HG02970 (cell line): ENCODE results near the gene TTI1.
"Not testable (repeated sequence)": the region's sequence is repeated elsewhere in the genome, so short reads cannot be mapped to it uniquely, and the experiment has no call there.

Source experiments
- ATAC-seq: cut with Tn5 transposase; IDR thresholded peaks from one replicate; pipeline ENCODE4 v1.9.1; 2021; ENCODE audit warnings: mild to moderate bottlenecking, moderate library complexity, moderate number of reproducible peaks; ENCODE audit not compliant: unreplicated experiment, low FRiP score

TTI1 gene

DNA sequence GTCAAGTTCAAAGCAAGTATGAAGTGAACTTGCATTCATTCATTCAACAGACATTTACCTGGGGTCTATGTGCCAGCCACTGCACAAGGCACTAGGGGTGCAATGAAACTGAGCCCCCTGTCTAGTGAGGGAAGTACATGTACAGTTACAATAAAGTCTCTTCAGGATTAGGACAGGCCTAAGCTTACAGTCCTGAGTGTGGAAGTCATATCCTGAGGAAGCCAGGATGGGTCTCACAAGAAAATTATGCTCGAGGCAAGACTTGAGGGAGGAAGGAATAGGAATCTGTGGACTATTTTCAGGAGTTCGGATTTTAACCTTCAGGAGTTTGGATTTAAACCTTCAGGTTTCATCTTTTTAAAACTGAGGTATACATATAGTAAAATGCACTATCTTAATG lies 19.4 kb downstream of the TTI1 start:
- no peak for ATAC-seq

DNA sequence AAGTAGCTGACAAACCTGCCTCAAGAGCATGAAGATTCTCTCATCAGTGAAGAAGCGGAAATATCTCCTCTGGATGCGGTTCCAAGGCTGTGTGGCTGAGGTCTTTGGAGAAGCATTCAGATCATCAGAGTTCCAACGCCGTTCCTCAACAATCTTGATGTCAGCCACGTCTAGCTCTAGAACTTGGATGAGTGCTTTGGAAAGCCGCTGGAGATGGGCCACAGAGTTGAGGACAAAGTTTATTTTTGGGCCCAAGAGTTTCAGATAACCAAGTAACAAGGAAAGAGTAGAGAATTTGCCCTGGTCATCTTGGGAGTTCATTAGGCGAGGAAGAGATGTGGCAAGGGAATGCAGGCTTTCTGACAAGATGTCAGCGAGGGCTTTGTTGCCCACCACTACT lies 20.9 kb downstream of the TTI1 start:
- no peak for ATAC-seq

DNA sequence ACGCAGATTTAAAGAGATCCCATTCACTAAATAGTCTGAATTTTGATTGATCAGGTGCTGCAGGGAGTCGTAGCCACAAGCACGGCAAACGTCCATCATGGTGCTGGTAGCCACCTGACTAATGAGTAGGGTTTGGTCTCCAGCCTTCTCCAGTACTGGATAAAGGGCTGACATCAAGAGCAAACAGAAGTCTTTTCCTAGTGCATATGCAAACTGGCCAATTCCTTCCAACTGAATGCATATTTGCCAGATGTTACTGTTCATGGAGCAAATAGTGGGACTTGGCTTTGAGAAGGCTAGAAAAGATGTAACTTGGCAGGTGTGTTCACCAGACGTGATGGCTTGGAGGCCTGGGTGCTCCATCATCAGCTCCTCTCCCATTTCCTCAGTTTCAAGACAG lies 21.6 kb downstream of the TTI1 start:
- ATAC-seq: no peak

DNA sequence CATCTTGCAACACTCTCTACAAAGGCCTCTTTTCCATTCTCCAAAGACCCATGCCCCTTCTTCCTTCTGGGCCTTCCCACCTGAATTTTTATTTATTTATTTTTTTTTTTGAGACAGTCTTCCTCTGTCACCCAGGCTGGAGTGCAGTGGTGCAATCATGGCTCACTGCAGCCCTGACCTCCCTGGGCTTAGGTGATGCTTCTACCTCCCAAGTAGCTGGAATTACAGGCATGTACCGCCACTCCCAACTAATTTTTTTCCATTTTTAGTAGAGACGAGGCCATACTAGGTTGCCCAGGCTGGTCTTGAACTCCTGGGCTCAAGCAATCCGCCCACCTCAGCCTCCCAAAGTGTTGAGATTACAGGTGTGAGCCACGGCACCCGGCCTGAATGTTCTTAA lies 23.8 kb downstream of the TTI1 start:
- not testable (repeated sequence) for ATAC-seq

DNA sequence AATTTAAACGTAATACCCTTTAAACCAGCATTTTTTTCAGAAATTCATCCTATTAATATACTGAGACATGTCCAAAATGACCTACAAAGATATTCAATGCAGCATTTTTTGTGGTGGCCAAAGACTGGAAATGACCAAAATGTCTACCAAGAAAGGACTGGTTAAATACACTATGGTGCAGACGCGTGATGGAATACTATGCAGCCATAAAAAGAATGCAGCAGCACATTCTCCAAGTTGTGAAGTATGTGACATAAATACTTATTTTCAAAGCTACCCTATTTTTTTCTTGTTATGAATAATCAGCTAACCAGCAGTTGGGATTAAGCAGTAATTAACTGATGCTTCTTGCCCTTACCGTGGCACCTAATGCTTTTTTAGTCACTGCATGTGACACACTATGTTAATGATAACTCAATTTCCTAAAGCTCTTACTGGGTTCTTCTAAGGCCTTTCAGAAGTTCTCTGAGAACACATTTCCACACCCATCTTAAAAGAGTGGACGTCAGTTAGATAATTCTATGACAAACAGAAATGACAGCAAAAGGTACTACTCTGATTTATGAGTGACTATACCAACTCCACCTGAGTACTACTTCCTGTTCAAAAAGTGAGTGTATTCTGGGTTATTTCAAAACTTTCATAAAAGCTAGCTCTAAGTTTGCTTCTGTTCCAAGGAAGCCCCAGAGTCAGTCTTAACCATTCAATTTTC lies 24.9 kb downstream of the TTI1 start:
- no peak for ATAC-seq

DNA sequence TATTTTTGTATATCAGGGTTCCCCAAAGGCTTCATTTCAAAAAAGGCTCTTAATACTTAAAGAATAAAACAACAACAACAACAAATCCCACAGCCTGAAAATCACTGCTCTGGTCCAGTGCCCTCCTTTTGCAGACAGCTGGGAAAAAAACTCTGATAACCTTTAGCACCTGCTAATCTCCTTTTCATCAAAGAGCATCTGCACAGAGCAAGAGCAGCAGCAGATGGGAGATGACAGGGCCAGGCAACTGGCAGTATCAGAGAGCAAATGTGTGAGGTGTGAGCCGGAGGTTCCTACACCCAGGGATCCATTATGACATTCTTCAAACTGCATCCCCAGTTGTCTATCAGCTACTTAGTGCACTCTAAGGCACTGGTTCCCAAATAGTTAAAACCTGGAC lies 25.7 kb downstream of the TTI1 start:
- ATAC-seq: no peak

DNA sequence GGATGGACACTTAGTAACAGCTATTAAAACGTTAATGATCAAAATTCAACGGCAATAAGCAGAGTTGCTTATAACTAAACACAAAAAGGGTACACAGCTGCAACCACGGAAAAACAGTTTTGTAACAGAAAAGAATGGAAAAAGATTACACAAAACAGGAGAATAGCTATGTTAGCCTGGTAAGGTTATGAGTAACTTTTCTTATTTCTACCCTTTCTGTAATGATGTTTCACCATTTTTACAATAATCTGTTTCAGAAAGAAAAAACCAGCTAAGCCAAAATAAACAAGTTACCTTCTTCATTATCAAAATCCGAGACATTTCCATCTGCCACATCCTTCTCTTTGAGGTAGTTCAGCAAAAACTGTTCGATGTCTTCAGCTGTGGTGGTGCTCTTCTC lies 27.4 kb downstream of the TTI1 start:
- no peak for ATAC-seq

DNA sequence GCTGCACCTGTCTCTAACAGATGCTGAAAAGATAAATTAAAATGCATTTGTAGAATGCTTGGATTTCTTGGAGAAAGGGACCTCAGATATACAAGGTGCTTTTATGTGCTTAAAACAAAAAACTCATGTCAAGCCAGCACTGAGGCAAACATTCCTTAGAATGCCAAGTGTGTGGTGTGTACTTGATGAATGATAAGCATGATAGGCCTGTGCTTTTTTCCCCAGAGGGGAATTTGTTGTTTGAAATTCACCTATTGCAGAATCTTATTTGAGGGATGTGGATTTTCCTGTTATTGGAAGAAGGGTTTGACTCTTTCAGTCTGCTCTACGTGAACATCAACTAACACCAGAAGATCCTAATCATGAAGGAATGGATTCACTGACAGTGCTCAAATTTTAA lies 28.8 kb downstream of the TTI1 start:
- ATAC-seq: no peak

DNA sequence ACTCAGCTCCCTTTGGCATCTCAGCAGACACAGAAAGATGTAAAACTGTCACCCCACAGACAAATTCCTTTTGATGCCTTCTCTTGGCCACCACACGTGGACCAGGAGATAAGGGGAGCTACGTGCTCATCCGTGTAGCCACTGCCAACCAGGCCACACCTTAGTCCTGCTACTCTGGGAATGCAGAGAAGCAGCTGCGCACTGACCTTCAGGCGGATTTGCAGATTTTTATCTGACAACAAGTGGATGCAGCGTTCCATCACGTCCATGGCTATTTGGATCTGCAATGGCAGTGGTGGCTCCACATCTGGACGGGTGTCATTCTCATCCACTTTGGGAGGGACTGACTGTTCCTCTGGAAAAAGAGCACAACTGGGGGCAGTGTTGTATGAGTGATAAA lies 30.8 kb downstream of the TTI1 start:
- no peak for ATAC-seq

DNA sequence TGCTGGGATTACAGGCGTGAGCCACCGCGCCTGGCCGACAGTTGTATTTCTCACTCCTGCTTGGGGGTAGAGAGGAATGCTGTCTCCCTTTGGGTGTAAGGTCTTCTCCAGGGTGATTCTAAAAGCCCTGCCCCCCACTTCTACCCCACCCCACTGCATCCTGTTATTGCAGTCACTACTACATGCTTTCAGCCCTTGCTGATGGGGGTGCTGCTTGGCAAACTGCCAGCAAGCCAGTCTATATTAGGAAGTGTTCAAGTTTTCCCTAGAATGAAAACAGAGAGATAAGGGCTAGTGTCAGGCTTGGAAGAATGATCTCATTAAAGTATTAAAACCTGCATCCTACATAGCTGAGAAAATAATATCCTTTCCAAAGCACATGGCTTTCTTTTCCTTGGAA lies 31.3 kb downstream of the TTI1 start:
- no peak for ATAC-seq

DNA sequence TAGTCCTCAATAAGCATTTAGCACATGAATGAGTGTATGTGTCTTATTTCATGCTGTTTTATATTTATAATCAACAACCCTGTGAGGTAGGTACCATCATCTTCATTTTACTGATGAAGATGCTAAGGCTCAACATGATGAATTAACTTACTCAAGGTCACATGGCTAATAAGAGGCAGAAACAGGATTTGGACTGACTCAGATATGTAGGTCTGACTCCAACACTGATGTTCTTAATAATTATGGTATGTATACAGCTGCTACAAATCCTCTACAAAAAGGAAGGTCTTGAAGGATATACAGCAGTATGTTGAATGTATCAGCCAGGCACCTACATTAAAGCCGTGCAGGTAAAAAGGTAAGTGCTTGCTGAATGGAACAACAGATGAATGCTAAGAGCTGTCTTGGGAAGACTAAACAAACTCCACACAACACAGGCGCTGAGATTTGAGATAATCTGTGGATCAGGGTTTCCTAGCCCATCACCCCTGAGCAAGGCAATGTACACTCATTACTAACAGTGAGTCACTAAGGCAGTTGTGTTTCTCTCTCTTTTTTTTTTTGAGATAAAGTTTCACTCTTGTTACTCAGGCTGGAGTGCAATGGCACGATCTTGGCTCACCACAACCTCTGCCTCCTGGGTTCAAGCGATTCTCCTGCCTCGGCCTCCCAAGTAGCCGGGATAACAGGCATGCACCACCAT lies 31.9 kb downstream of the TTI1 start:
- no peak for ATAC-seq

DNA sequence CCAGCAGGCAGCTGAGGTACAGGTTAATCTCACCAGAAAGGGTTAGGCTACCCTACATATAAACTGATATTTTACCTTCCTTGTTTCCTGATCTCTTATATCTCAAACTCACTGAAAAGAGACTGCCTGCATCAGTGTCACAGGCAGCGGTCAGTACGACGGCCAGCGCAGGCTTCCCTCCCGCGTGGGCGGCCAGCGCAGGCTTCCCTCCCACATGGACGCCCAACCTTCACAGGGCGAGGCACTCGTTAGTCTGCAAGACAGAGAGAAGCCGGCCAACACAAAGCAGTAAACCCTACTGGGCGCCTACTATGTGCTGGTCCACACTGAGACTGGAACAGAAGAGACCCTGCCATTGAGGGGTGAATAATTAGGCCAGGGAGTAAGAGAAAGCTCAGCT lies 33.0 kb downstream of the TTI1 start:
- no peak for ATAC-seq

DNA sequence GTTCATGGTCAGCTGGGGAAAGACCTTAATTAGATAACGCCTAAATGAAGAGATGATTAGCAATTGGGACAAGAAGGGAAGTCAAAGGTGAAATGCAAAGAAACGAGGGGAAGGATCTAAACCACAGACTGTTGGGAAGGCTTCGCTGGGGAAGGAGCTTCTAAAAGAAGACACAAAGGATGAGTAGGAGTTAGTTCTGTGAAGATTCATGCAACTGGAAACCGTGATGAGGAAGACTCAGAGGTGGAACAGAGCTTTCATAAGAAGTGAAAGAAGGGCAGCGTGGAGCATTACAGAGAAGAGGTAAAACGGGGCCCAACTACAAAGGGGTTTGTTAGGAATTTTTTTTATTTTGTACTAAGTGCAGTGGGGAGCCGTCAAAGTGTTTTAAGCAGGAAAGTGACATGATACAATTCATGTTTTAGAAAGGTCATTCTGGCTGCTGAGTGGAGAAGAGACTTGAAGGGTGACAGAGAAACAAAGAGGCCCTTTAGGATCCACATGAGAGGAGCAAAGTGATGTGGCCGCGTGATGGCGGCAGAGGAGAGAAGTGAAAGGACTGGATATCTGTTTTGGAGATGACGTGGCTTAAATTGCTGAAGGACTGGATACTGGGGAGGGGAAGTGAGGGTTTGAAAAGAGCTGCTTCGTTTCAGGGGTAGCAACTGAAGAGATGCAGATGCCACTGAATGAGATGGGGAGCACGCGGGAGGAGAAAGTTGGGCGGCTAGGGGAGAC lies 33.6 kb downstream of the TTI1 start:
- ATAC-seq: no peak

DNA sequence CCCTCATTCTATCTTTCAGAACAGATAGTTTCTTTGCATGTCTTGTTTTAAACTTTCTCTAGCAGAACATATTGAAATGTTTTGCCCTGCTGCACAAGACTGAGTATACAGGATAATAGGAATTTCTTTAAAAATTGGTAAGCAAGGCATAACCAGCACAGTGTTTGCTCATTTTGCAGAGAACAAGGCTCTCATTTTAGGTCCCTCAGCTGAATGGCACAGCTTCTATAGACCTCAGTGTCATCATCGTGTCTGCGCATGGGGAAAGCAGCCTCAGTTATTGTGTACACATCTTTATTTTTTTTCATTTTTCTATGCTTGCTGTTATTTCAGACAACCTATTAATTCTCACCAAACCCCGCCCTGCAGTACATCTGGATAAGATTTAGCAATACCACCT lies 35.7 kb downstream of the TTI1 start:
- ATAC-seq: no peak

DNA sequence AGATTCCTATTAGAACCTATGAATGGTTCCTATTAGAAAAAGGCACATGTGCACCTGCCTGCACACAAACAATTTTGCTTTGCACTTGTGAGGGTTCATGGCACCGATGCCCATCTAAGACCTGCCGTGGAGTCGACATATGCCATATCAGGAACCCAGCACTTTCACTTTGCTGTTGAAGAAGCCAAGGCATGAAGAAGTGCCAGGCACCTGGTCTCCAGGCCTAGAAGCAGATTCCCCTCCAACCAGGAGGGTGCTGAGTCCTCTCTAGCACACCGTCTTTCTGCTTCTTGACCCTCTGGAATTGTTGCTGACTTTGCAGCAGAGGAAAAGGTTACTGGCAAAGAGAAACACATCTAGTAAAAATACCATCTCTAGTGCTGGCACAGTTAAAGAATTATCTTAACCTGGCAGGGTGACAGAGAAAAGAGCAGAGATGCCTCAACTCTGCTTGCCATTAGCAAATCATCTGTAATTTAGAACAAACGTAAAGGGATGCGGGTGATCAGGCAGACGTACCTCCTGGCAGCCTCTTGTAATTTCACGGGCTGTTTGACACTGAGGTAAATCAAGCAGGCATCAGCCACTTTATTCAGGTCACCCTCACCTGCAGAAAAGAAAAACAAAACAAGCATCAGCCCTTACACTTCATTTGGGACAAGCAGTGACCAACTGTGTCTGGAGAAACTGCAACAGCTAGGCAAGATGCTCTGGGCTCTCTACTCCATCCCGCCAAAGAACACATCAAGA lies 37.2 kb downstream of the TTI1 start:
- no peak for ATAC-seq

DNA sequence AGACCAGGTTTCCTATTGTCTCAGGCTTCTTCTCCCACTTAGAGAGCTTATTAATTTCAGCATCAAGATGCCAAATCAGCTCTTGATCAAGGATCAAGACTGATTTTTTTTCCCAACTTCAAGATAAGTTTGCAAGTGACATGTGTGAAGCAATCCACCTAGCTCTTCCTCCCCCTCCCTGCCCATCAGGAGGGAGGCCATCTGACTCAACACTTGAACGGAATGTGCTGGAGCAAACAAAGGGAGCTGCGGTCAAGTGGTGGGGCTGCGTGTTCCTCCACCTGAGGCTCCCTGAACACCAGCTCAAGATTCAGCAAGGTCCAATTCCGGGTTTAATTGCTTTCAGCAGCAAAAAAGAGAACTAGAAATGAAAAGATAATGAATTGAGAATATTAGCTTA lies 38.7 kb downstream of the TTI1 start:
- no peak for ATAC-seq

DNA sequence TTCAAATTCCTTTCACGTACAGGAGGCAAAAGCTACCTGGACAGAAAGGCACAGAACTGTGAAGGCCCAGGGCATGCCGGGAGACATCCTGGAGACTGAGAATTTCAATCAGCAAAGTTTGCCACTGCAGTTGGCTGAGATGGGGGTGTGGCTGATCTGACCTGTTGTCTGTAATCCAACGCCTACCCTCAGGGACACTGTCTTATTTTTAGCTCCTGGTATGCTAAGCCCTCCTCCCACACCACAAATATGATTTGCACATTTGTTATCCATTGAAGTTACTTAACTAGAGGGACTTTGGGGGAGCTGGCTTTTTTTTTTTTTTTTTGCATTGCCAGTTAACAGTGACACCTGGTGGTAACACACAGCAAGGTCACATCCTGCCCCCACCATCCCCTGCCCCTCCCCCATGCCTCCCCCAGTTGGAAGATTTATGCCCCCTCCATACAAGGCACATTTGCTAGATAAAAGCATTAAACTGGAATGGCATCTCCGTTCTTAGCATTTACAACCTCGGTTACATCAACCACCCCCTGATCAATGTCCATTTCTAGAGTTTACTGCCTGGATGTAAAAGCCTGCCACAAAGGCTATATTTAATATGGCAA lies 40.4 kb downstream of the TTI1 start:
- no peak for ATAC-seq

DNA sequence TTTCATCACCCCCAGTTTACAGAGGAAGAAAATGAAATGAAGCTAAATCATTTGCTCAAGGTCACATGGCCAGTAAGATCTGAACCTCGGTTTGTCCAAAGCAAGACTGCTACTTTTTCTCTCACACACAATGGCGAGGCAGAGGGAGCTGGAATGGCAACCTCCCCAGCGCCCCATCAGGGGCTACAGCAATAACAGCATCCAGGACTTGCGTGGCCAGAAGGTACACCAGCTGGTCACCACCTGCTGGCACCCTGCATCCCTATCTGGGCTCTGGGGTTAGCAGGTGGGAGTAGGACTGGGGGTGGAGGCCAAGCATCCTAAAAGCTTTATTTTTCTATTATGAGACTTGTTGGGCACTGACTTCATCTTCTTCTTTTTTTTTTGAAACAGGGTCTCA lies 41.3 kb downstream of the TTI1 start:
- no peak for ATAC-seq

DNA sequence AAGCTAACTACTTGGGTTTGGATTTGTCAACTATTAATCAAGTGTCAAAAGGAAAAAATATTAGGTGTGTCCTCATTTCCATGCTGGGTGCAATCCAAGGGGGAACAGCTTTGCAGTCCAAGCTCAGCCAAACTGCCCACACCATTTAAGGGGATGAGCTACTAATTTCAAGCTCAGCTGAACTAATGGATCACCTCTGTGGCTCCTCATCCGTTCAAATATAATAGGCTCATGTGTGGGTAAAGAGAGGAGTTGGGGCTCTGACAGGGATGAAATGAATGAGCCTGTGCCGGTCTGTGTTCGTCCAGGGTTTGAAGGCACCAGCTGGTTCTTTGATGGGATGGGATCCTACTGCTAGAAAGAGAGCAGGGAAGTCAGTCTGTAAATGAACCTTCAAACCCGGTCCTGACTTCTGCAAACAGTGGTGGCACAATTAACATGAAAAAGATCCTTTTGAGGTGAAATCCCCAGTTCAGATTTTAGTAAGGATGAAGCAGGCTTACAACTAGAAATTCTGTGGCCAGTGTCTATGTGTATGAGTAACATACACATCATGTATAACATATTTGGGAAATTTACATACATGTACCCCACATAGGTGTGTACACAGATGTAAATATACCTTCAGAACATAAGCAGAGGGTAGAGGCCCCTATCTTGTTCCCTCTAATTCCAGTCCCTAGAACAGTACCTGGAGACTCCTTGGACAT lies 41.9 kb downstream of the TTI1 start:
- no peak for ATAC-seq

DNA sequence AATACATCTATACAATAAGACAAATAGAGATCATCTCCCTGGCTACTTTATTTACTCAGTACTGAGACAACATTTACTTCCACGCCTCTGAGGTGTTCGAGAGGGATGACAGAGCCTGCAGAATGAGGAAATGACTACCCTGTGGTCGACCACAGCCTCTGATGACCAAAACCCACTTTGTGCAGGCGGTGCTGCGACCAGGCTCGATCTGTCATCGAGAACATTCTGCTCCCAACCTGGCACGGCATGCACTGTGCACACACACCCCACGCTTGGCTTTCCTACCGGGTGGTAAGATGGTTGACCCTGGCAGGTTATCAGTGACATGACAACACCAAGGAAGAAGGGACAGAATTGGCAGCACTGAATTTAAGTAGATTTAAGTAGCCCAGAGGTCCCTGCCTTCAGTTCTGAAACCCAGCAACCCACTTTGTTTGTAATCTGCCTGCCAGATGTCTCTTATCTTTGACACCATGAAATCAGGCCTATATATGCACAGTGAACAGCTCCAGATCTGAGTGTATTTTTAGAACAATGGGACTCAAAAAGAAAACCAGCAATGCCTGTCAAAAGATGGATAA lies 42.6 kb downstream of the TTI1 start:
- peak; percentile 78 for ATAC-seq
